Stimulated activated CD4-positive, alpha-beta T cell treated with anti-CD3 and anti-CD28 coated beads, Interleukin-1b, Interleukin-23, amount 100 ng/mL, for 24 hours (primary cell): Measurements from ENCODE around the gene SH3BP1.

Source experiments
- DNase-seq, 4 experiments: peaks; one replicate each; pipeline ENCODE4 v3.0.0-alpha.2; 2020; ENCODE audit warnings: low read depth in 4 of 4, low spot score in 1 of 4

Gene SH3BP1

DNA sequence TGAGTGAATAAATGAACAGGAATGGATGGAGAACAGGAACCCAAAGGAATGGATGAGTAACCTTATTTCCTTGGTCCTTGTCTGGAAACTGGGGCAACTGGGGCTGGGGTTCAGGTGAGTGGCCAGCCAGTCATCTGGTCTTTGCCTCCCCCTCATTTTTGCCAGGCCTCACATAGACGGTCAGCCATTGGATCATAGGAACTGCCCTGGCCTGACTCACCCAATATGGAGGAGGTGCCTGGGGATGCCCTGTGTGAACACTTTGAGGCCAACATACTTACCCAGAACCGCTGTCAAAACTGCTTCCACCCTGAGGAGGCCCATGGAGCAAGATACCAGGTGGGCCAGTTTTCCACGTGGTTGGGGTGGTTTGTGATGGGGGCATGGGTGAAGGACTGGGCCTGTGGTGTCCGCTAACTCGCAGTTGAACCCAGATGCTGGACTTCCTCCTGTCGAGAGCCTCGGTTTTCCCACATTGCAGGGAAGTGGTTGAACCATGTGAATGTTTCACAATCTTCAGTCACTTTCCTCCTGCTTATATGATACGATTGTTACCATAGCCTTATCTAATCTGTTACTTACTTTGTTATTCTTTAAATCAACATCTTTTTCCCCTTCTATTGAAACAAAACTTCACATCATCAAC lies 61.8 kb downstream of the SH3BP1 start:
- DNase-seq = no peak

DNA sequence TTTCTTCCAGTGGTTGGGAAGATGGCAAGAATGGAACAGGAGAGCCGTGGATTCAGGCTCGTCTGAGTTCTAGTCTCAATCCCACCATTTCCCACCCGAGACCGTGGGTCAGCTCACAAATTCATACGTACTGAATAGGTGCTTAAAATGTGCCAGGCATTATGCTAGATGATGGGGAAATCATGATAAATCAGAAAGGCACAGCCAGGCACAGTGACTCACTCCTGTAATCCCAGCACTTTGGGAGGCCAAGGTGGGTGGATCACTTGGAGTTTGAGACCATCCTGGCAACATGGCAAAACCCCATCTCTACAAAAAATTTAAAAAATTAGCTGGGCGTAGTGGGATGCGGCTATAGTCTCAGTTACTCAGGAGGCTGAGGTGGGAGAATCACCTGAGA lies 64.4 kb downstream of the SH3BP1 start:
- DNase-seq = no peak

GRCh38 chr22:37704645-37705044 lies 65.2 kb downstream of the SH3BP1 start:
- DNase-seq = no peak

DNA sequence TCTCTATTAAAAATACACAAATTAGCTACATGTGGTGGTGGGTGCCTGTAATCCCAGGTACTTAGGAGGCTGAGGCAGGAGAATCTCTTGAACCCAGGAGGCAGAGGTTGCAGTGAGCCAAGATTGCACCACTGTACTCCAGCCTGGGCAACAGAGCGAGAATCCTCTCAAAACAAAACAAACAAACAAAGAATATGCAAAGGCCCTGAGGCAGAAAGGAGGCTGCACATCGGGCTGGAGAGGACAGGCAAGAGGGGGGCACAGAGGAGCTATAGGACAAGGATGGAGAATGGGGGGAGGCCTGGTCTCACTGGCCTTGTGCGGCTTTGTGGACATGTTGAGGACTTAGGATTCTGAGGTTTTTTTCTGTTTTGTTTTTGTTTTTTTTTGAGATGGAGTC lies 65.7 kb downstream of the SH3BP1 start:
- DNase-seq = no peak
